Liver (tissue), 9 donors: ENCODE data around the gene KATNAL1. TPM values are rescaled to one million over a fixed set of nuclear protein-coding genes. Genes with fewer than 3 reads are reported as not detected.
A peak's percentile ranks its signal among the peaks of the same experiment; 100 is the strongest.
"Not testable (repeated sequence)": the region's sequence is repeated elsewhere in the genome, so short reads cannot be mapped to it uniquely, and the experiment has no call there.

ENCODE experiments used
- DNase-seq: peaks from one replicate; pipeline ENCODE4 v3.0.0-alpha.2; 2017; ENCODE audit warnings: low spot score
- H3K27ac ChIP-seq, 2 donors: one replicate each; pipeline ENCODE4 v1.7.0; 2013; ENCODE audit warnings: inconsistent platforms in 2 of 2, low read length in 2 of 2, control low read depth in 1 of 2, low read depth in 1 of 2, mild to moderate bottlenecking in 1 of 2
- H3K27me3 ChIP-seq, 4 donors: one replicate each; pipeline versions ENCODE4 v1.6.1 to v1.7.0; 2013; ENCODE audit warnings: low read length in 3 of 4, inconsistent platforms in 1 of 4, mild to moderate bottlenecking in 1 of 4, moderate library complexity in 1 of 4; ENCODE audit not compliant: control insufficient read depth in 4 of 4, insufficient read depth in 4 of 4
- H3K36me3 ChIP-seq, 4 donors: one replicate each; pipeline versions ENCODE4 v1.6.1 to v1.7.0; 2013; ENCODE audit warnings: low read length in 3 of 4, mild to moderate bottlenecking in 3 of 4, low read depth in 1 of 4, moderate library complexity in 1 of 4; ENCODE audit not compliant: control insufficient read depth in 4 of 4, insufficient read depth in 3 of 4
- H3K4me1 ChIP-seq, 4 donors: one replicate each; pipeline versions ENCODE4 v1.6.1 to v1.7.0; 2013; ENCODE audit warnings: low read length in 3 of 4, mild to moderate bottlenecking in 3 of 4, moderate library complexity in 1 of 4; ENCODE audit not compliant: control insufficient read depth in 4 of 4, insufficient read depth in 4 of 4
- H3K4me3 ChIP-seq, 3 donors: one replicate each; pipeline versions ENCODE4 v1.6.1 to v1.7.0; 2013; ENCODE audit warnings: low read length in 3 of 3, control low read depth in 1 of 3, low read depth in 1 of 3, mild to moderate bottlenecking in 1 of 3
- H3K9ac ChIP-seq, 2 donors: one replicate each; pipeline ENCODE4 v1.7.0; 2013; ENCODE audit warnings: low read length in 2 of 2, mild to moderate bottlenecking in 2 of 2, moderate library complexity in 2 of 2, control low read depth in 1 of 2, low read depth in 1 of 2
- H3K9me3 ChIP-seq, 4 donors: one replicate each; pipeline versions ENCODE4 v1.6.1 to v1.7.0; 2013; ENCODE audit warnings: low read length in 3 of 4; ENCODE audit not compliant: control insufficient read depth in 4 of 4
- EGR1 ChIP-seq, 2 donors: IDR thresholded peaks; 2 replicates each; pipeline ENCODE4 v1.6.1; 2016 to 2018; ENCODE audit warnings: antibody characterized with exemption in 2 of 2, low read depth in 2 of 2
- FOXA1 ChIP-seq: IDR thresholded peaks from 2 replicates; pipeline ENCODE4 v1.6.1; 2016; ENCODE audit warnings: antibody characterized with exemption
- FOXA2 ChIP-seq: IDR thresholded peaks from 2 replicates; pipeline ENCODE4 v1.6.1; 2016; ENCODE audit warnings: antibody characterized with exemption
- GABPA ChIP-seq, 2 donors: IDR thresholded peaks in 1 of 2; conservative IDR thresholded peaks in 1 of 2; 2 replicates each; pipeline ENCODE4 v1.6.1; 2016; ENCODE audit warnings: antibody characterized with exemption in 2 of 2, mild to moderate bottlenecking in 1 of 2, moderate library complexity in 1 of 2
- HNF4A ChIP-seq, 2 donors: conservative IDR thresholded peaks; 2 replicates each; pipeline ENCODE4 v1.6.1; 2016; ENCODE audit warnings: antibody characterized with exemption in 2 of 2, mild to moderate bottlenecking in 2 of 2
- NR2F2 ChIP-seq: IDR thresholded peaks from 2 replicates; pipeline ENCODE4 v1.6.1; 2016; ENCODE audit warnings: antibody characterized with exemption
- RXRA ChIP-seq, 2 donors: IDR thresholded peaks; 2 replicates each; pipeline ENCODE4 v1.6.1; 2017 to 2018; ENCODE audit warnings: antibody characterized with exemption in 2 of 2, mild to moderate bottlenecking in 1 of 2
- TAF1 ChIP-seq: conservative IDR thresholded peaks from 2 replicates; pipeline ENCODE4 v1.6.1; 2016; ENCODE audit warnings: antibody characterized with exemption, mild to moderate bottlenecking
- YY1 ChIP-seq: IDR thresholded peaks from 2 replicates; pipeline ENCODE4 v1.6.1; 2016; ENCODE audit warnings: antibody characterized with exemption, mild to moderate bottlenecking
- WGBS: extraction: QIAGEN DNeasy Blood & Tissue Kit; methylation state at CpG from one replicate; pipeline ENCODE4 v1.1.7; 2013; 5-methylcytosine and 5-hydroxymethylcytosine counted together
- polyA plus RNA-seq, 2 donors: library from polyadenylated mRNA; stranded (reverse) in 1 of 2; unstranded in 1 of 2; fragments of 200-250 nt in 1 of 2; fragments of >200 nt in 1 of 2; fragmentation: Nextera tagmentation in 1 of 2; extraction: Ambion mirVana in 1 of 2; gene quantifications; one replicate each; pipeline versions ENCODE4 v1.2.1 to v1.2.3, GENCODE V29; 2013 to 2015
- total RNA-seq, 2 donors: library from RNA; depleted of rRNA; stranded (reverse); fragments of >200 nt; gene quantifications; one replicate each; pipeline ENCODE4 v1.2.3, GENCODE V29; 2014
- TF ChIP-seq, protein P1 (sequence below): IDR thresholded peaks from 2 replicates; pipeline ENCODE4 v1.6.1; 2016; ENCODE audit warnings: antibody characterized with exemption, mild to moderate bottlenecking
- TF ChIP-seq, protein P2 (sequence below): IDR thresholded peaks from 2 replicates; pipeline ENCODE4 v1.6.1; 2016; ENCODE audit warnings: antibody characterized with exemption
- TF ChIP-seq, protein P3 (sequence below): IDR thresholded peaks from 2 replicates; pipeline ENCODE4 v1.6.1; 2016; ENCODE audit warnings: antibody characterized with exemption
- donor health status: healthy.
- donor health status: healthy.
- donor health status: healthy.
- donor health status: healthy.
- donor health status: healthy.

Gene KATNAL1
- total and polyA plus RNA-seq, 4 donors: 2.7 to 12.8 (median 6.0) TPM

DNA sequence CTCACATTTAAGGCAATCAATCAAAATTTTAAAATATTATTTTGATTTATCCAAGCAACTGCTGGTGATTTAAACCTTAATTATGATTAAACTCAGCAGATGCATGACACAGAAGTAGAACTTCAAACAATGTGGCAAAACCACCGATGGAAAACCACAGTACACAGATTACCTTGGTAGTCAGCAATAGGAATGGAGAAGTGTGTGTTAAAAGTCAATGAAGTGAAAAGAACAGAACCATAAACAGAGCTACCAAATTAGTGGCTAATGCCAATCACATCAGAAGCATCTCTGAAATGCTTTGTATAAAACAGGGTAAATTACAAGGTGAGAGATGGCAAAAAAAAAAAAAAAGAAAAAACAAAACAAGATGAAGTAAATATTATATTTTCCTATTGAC, 31.2 kb downstream of the KATNAL1 start (continued):
- TF ChIP-seq, protein P1, sequence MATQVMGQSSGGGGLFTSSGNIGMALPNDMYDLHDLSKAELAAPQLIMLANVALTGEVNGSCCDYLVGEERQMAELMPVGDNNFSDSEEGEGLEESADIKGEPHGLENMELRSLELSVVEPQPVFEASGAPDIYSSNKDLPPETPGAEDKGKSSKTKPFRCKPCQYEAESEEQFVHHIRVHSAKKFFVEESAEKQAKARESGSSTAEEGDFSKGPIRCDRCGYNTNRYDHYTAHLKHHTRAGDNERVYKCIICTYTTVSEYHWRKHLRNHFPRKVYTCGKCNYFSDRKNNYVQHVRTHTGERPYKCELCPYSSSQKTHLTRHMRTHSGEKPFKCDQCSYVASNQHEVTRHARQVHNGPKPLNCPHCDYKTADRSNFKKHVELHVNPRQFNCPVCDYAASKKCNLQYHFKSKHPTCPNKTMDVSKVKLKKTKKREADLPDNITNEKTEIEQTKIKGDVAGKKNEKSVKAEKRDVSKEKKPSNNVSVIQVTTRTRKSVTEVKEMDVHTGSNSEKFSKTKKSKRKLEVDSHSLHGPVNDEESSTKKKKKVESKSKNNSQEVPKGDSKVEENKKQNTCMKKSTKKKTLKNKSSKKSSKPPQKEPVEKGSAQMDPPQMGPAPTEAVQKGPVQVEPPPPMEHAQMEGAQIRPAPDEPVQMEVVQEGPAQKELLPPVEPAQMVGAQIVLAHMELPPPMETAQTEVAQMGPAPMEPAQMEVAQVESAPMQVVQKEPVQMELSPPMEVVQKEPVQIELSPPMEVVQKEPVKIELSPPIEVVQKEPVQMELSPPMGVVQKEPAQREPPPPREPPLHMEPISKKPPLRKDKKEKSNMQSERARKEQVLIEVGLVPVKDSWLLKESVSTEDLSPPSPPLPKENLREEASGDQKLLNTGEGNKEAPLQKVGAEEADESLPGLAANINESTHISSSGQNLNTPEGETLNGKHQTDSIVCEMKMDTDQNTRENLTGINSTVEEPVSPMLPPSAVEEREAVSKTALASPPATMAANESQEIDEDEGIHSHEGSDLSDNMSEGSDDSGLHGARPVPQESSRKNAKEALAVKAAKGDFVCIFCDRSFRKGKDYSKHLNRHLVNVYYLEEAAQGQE: no peak
- TF ChIP-seq FOXA2 (no peak), YY1 (no peak), TAF1 (no peak), GABPA (IDR thresholded peaks at IDR 0.05 in 1 of 2, conservative IDR thresholded peaks at IDR 0.05 in 1 of 2) (no peak), HNF4A (conservative IDR thresholded peaks at IDR 0.05) (no peak), RXRA (IDR thresholded peaks at IDR 0.05) (no peak), NR2F2 (no peak)
- TF ChIP-seq, protein P2, sequence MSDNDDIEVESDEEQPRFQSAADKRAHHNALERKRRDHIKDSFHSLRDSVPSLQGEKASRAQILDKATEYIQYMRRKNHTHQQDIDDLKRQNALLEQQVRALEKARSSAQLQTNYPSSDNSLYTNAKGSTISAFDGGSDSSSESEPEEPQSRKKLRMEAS: no peak
- TF ChIP-seq, protein P3, sequence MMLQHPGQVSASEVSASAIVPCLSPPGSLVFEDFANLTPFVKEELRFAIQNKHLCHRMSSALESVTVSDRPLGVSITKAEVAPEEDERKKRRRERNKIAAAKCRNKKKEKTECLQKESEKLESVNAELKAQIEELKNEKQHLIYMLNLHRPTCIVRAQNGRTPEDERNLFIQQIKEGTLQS: no peak

DNA sequence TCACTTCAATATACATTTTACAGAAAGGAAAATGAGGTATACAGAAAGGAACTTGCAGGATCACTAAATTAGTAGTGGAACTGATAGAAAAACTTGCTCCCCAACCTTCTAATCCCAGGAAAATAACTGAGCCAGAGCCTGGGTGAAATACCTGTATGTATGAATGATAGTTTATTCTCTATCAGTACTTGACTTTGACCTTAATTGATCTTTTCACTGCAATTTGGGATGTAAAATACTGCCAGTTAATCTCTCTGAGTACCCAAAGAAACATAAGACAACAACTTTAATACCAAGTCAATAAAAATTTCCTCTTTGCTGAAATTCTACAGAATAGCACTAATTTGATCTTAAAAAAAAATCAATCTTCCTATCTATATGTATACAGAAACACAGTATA, 33.3 kb downstream of the KATNAL1 start:
- no peaks in the 10 kb centered on the region for H3K36me3 ChIP-seq
- no peak overlapping the region for H3K9ac ChIP-seq
- no peaks in the 10 kb centered on the region for H3K9me3 ChIP-seq
- TF ChIP-seq HNF4A (conservative IDR thresholded peaks at IDR 0.05) (peak; percentile 30 to 53), GABPA (IDR thresholded peaks at IDR 0.05 in 1 of 2, conservative IDR thresholded peaks at IDR 0.05 in 1 of 2) (no peak), FOXA1 (no peak), RXRA (IDR thresholded peaks at IDR 0.05) (peak in 1 of 2 donors; percentile 39)
- H3K27me3 ChIP-seq: no peaks in the 10 kb centered on the region
- no peak for DNase-seq
- H3K4me3 ChIP-seq: no peak overlapping the region
- H3K4me1 ChIP-seq: peaks cover 0 to 9% (median 3%) of the 10 kb centered on the region in 4 donors
- no peak overlapping the region for H3K27ac ChIP-seq

DNA sequence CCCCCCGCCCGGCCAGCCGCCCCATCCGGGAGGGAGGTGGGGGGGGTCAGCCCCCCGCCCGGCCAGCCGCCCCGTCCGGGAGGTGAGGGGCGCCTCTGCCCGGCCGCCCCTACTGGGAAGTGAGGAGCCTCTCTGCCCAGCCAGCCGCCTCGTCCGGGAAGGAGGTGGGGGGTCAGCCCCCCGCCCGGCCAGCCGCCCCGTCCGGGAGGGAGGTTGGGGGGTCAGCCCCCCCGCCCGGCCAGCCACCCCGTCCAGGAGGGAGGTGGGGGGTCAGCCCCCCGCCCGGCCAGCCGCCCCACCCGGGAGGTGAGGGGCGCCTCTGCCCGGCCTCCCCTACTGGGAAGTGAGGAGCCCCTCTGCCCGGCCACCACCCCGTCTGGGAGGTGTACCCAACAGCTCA, 37.3 kb downstream of the KATNAL1 start:
- H3K4me3 ChIP-seq, H3K27me3 ChIP-seq, H3K9me3 ChIP-seq, H3K27ac ChIP-seq, H3K9ac ChIP-seq, H3K4me1 ChIP-seq, DNase-seq, H3K36me3 ChIP-seq: not testable (repeated sequence)
- 96% methylated on average over 30 of the region's 31 CpGs for WGBS

DNA sequence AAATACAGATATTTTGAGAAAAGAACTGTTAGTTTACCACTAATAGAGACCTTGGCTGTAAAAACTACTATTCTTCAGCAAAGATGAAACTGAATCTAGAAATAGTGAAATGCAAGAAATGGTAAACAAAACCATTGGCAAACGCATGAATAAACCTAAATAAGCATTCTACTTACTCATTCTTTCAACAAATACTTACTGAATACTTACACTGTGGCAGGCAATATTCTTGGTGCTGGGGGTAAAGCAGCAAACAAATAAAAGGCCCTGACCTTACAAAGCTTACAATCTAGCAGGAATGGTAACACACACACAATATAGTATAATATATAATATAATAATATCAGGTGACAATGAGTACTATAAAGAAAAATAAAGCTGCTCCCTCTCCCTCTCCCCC, 38.7 kb downstream of the KATNAL1 start:
- no peaks in the 10 kb centered on the region for H3K27me3 ChIP-seq
- H3K36me3 ChIP-seq: no peaks in the 10 kb centered on the region
- H3K4me1 ChIP-seq: peaks cover 0 to under 1% (median 0%) of the 10 kb centered on the region in 4 donors
- 66% methylated on average over 1 of the region's 1 CpG for WGBS
- TF ChIP-seq, protein P1: no peak
- no peak for TF ChIP-seq TAF1
- TF ChIP-seq EGR1 (IDR thresholded peaks at IDR 0.05; ENCODE audit: low read depth in 2 of 2): no peak
- no peak for TF ChIP-seq NR2F2
- no peak for TF ChIP-seq HNF4A (conservative IDR thresholded peaks at IDR 0.05)
- no peak for TF ChIP-seq RXRA (IDR thresholded peaks at IDR 0.05)
- H3K4me3 ChIP-seq: no peak overlapping the region
- no peak overlapping the region for H3K9ac ChIP-seq
- no peak for DNase-seq
- no peak overlapping the region for H3K27ac ChIP-seq
- no peaks in the 10 kb centered on the region for H3K9me3 ChIP-seq
